HG03575 (cell line): ENCODE measurements around the gene ZNF445.
"Not testable (repeated sequence)": the region's sequence is repeated elsewhere in the genome, so short reads cannot be mapped to it uniquely, and the experiment has no call there.

ENCODE experiments used
- ATAC-seq: cut with Tn5 transposase; IDR thresholded peaks from one replicate; pipeline ENCODE4 v1.9.1; 2021; ENCODE audit not compliant: unreplicated experiment, insufficient number of reproducible peaks, low FRiP score; ENCODE audit errors: extremely low read depth

The ZNF445 gene

DNA sequence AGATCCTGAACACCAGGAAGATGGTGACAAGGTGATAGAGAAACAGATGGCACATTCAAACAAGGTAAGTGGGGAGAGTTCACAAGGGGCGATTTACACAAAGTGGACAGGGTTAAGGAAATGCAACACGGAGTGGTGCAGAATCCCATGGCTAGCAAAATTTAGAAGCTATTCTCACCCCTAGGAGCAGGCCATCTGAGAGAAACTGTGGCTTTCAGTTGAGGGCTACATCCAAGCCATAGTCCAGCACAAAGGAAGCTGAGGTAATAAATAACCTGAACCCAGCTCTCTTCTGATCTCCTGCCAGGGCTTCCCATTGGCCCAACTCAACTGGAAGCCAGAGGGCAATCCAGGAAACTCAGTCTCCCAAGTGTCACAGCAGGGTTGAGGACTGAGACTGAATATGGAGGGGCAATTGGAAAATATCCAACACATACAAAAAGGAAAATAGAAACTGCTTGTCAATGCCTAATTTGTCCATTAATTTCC lies 1.2 kb upstream of the ZNF445 start:
- no peak for ATAC-seq

DNA sequence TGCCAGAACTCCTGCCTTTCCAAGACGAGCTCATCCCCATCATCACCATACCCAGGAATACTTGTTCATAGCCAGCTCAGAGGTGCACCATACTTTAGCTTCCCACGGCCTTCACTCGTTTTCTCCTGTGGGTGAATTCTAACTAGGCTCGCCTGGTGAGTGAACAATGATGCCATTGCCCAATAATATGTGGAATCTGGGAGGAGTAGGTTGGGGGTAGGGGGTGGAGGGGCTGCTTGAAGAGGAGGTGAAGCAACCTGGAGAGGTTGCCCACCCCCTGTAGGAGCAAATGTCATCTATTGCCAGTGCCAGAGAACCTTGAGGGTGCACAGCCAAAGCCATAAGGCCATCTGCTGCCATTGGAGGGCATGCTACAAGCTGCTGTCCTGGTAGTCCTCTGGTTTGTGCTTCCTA lies 592 bp upstream of the ZNF445 start:
- no peak for ATAC-seq

DNA sequence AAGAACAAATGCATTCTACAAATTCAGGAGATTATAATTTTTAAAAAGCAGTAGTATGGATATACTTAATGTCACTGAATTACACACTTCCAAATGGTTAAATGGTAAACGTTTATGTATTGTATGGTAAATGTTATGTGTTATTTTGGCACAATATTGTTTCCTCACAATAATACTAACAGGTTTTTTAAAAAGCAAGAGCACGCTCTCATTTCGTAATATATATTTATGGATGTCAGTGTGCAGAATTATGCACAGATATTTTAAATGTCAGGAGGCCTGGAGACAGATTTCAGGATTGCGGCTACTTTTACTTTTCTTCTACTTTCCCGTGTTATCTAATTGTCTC lies 533 bp downstream of the ZNF445 start:
- ATAC-seq, result no peak

DNA sequence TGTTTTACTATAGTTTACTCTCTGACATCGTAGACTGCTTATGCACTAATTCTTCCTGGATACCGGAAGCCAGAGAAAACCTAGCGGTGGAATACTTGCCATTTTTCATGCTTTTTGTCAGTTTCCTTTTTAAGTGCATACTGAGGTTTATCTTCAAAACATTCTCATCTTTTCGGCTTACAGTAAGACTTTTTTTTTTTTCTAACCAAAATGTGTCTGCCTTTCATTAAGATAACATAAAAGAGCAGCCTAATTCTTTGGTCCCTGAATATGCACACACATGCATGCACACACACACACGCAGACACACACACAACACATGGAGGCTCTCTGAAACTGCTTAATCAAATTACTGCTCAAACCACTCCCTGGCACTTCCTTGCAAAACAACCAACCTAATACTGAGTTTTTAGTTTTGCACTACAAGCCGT lies 1.3 kb downstream of the ZNF445 start:
- no peak for ATAC-seq

DNA sequence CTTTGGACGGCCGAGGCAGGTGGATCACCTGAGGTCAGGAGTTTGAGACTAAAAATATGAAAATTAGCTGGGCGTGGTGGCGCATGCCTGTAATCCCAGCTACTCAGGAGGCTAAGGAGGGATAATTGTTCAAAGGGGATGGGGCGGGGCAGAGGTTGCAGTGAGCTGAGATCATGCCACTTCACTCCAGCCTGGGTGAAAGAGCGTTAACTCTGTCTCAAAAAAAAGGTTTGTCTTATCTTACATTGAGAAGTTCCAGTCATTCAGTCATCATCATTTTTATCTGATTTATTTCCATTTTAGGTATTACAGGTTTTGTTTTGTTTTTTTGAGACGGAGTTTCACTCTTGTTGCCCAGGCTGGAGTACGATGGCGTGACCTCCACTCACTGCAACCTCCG lies 2.6 kb downstream of the ZNF445 start:
- not testable (repeated sequence) for ATAC-seq

DNA sequence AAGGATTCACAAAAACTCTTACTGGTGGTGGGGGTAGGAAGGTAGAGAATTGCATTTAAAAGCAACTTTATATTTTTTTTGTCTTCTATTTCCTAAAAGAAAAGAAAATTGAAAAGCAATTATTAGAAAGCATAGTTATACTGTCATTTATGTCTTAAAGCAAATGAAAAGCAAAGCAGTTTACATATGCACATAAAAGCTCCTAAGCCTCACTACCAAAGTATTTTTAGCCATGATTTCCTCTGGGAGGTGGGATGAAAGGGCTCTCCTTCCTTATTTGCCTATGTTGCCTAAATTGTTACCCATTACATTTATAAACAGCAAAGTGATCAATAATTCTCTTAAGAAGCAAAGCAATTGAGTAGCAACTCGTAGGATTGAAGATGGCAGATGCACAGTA lies 7.0 kb downstream of the ZNF445 start:
- ATAC-seq, result no peak

DNA sequence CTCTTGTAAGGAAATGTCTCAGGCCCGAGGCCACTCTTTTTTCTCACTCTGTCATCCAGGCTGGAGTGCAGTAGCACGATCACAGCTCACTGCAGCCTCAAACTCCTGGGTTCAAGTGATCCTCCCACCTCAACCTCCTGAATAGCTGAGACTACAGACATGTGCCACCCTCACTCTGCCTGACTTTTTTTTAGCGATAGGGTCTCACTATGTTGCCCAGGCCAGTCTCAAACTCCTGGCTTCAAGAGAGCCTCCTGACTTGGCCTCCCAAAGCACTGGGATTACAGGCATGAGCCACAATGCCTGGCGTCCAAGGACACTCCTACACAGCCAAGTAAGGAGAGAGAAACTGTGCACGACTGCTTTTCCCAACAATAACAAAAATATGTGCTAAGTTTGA lies 7.6 kb downstream of the ZNF445 start:
- ATAC-seq, result no peak

DNA sequence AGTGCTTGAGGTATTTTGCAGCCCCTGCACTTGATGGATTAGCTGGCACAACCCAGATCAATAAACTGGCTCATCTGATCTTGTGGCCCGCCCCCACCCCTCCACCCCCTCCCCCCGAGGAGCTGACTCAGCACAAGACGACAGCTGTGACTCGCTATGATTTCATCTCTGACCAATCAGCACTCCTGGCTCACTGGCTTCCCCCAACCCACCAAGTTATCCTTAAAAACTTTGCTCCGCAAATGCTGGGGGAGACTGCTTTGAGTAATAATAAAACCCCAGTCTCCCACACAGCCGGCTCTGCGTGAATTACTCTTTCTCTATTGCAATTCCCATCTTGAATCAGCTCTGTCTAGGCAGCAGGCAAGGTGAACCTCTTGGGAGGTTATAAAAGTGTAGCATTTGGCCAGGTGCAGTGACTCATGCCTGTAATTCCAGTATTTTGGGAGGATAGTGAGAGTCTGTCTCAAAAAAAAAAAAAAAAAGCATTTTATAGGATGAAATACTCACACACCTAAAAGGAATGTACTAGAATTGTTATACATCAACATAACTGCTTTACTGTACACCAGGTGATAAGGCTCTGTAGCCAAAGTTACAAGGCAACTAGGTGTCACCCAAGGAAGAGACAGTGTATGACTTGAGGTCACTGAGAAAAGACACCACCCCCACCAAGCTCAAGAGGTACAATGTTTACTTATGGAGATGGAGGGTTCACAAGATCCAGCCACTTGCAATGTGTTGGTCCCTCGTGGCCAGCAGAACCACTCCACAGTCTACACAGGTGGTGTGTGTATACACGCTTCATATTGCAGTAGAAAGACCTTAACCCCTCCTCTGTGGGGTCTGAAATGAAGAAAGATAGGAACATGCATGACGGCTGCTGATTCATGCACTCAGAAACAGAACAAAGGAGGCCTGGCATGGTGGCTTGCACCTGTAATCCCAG lies 8.6 kb downstream of the ZNF445 start:
- no peak for ATAC-seq

DNA sequence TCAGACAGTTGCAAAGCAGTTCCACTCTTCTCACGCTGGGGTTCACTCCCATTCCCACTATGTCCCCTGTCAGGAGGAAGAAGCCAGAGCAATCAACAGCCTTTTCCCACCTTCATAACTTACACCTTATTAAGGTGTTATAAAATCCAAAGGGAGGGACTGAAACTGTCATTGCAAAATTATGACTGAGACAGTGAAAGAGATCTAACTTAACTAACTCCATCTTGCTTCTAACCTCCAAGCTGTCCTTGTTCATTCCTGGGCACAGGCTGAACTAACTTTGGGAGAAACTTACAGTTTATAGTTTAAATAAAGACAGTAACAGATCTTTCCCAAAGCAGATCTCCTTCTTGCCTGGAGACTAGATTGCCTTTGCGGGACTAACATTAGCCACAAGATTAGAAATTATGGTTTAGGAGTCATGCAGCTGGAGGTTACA lies 9.4 kb downstream of the ZNF445 start:
- not testable (repeated sequence) for ATAC-seq

DNA sequence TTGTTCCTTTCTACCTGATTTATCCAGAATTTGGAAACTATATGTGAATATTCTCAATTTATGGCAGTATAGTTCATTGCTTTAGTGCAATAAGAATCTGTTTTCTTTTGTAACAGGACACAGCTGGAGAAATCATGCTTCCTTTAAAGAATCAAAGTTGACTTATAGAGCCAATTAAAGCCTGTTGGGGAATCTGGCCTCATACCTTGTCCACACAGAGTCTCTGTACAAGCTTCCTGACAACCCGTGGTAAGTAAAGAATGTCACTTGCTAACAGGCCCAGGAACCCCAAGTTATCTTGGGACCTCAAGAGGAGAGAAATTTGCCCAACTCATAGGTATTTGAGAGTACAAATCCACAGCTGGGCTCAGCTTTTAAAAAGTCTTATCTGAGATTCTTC lies 10.2 kb downstream of the ZNF445 start:
- ATAC-seq, result no peak

DNA sequence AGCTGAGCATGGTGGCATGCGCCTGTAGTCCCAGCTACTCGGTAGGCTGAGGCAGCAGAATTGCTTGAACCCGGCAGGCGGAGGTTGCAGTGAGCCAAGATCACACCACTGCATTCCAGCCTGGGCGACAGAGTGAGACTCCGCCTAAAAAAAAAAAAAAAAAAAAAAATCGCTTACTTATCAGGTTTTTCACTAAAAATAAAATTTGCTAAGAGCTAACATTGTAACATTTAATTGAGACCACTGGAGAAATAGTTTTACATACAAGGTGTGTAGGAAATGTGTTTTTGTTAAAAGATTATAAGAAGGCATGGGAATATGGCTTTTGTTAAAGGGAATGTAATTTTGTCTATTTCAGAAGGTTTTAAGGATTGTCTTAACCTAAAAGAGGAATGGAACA lies 12.6 kb downstream of the ZNF445 start:
- not testable (repeated sequence) for ATAC-seq

DNA sequence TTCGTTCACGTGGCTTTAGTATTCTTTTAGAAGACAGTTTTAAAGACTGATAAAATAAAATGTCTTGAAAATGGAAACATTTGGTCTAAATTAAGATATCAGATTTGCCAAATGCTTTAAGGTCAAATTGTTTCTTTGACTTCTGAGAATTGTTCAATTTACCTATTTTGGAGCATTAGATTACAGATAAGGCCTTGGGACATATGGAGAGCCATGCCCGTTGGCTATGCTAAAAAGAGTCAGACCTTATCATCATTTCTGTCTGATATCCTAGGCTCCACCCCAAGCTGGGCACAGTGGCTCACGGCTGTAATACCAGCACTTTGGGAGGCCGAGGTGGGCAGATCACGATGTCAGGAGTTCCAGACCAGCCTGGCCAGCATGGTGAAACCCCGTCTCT lies 13.0 kb downstream of the ZNF445 start:
- no peak for ATAC-seq

DNA sequence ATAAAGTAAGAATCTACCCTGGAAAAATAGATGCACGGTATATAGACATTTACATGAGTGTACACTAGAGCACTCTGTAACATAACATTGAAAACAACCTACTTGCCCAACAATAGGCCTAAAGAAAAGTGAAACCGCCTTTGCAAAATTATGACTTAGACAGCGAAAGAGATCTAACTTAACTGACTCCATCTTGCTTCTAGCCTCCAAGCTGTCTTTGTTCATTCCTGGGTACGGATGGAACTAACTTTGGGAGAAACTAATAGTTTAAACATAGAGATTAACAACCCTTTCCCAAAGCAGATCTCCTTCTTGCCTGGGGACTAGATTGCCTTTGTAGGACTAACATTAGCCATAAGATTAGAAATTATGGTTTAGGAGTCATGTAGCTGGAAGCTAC lies 17.4 kb downstream of the ZNF445 start:
- ATAC-seq, result not testable (repeated sequence)

DNA sequence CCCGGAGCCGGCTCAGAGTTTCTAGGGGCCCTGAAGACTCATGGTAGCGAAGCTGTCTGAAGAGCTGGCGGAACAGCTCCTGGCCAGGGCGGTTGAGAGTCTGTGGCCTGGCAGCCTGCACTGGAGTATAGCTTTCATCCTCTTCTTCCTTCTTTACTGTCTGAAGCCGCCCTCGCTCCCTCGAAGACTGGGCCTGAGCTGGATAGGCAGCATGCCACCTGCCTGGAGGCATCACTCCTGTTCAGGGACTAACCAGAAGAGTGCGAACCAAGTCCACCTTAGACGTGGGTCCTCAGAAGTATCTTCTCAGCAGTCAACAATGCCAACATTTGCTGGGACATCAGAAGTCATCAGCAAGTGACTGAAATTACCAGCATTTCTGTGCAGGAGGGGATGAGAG lies 22.2 kb downstream of the ZNF445 start:
- no peak for ATAC-seq

DNA sequence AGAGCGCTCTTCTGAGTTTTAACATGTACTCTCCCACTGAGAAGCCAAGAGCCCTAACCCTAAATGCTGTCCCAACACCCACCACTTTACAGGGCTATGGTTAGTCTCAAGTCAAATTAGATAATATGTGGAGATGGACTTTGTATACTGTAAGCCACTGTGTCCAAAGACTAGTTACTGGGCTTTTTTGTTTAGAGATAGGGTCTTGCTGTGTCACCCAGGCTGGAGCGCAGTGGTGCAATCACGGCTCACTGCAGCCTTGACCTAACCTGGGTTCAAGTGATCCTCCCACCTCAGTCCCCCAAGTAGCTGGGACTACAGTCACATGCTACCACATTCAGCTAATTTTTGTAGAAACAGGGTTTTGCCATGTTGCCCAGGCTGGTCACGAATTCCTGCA lies 23.2 kb downstream of the ZNF445 start:
- no peak for ATAC-seq

DNA sequence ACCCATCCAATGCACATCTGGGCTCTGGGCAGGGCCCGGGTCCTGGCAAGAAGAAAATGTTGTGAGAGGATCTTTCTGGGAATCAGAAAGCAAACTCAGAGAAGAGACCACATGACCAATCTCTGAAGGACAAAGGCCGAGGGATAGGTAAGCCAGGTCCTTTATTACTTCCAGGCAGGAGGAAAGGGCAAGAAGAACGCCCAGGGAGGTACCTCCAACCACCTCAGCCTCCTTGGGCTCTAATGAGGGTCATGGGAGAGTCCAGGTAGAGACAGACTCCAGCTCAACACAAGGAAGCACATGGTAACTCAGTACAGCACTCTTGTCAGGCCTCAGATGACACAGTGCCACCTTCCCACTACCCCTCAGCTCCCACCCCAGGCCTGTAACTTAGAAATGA lies 26.0 kb downstream of the ZNF445 start:
- ATAC-seq, result no peak

DNA sequence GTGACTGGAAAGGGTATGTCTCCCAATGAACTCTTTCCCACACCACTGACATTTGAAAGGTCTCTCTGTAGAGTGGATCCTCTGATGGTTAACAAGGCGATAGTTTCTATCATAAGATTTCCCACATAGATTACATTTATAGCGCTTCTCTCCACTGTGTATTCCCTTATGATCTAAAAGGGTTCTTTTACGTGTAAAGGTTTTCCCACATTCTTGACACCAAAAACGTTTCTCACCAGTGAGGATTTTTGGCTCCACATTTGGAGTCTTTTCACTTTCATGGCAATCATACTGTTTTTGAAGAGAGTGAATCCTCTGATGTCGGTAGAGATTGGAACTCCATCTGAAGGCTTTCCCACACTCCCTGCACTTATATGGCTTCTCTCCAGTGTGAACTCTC lies 30.5 kb downstream of the ZNF445 start:
- ATAC-seq, result no peak

DNA sequence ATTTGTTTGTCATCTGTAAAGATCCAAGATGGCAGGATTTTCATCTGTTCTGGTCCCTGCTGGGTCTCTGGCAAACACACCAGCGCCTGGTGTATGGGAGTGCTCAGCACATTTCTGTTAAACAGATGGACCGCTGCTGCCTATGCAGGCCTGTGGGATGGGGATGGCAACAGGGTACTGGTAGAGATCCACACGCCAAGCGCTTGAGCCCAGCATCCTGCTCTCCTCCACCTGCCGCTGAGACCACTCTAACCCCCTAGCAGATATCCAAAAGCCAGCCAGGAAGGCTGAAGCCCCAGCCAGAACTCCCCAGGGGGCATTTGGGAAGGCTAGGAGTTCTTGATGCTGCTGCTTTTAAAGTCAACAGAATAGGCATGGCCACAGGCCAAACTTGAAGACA lies 31.7 kb downstream of the ZNF445 start:
- no peak for ATAC-seq

DNA sequence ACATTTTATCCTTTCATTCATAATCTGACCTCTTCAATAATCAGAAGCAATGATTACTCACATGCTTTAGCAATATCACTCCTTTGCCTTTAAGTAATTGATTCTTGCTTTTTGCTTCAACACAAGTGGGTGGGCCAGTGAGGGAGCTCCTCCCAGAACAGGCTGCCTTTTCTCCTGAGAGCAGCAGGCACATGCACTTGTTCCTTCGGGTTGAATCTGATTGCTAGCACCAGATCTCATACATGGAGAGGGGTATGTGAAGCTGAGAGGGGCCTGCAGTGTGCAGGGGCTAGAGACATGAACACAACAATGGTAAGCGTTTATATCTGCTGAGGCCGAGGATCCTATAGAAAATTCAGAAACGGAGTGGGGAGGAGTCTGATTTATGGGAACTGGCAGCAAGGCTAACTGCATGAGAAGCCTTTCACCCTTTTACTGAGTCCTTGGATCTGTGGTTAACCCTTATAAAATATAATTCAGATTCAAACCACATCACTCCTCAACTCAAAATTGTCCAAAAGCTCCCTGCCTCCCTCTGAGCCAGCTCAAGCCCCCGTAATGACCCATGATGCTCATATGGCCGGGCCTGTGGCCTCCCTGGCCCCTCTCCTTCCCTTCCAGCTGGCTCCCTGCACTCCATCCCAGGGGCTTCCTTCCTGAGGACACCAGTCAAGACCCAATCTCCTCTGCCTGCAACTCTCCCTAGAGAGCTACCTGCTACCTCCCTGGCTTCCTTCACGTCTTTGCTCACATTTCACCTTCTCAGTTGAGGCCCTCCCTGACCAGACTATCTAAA lies 32.4 kb downstream of the ZNF445 start:
- no peak for ATAC-seq

DNA sequence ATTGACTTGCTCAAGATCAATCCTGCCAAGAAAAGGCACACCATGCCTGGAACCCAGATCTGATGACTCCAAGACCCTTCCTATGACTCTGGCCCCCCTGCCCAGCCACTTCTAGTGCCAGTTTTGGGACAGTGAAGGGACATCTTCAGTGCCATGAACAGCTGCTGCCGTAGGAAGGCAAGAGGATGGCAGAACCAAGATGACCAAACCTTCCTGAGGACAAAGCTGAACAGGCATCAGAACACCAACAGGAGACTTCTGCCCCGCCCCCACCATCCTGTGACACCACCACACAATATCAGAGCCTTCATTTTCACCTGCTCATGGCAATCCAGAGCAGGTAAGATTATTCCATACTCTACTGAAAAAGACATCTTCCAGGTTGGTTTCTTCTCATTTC lies 33.0 kb downstream of the ZNF445 start:
- ATAC-seq, result no peak
